H9 (cell line): Measurements from ENCODE around the gene SLC10A3. TPM values are rescaled to one million over a fixed set of nuclear protein-coding genes. Genes with fewer than 3 reads are reported as not detected.

ENCODE experiments used
- DNase-seq: peaks from one replicate; pipeline ENCODE4 v3.0.0-alpha.2; 2017
- H2AFZ ChIP-seq: one replicate; pipeline ENCODE4 v1.6.1; 2013; ENCODE audit warnings: mild to moderate bottlenecking, low read length, control low read depth, moderate library complexity
- H2AK5ac ChIP-seq: 2 replicates; pipeline ENCODE4 v1.6.1; 2013; ENCODE audit warnings: low read length, control low read depth, mixed read lengths; ENCODE audit not compliant: insufficient read length
- H2BK120ac ChIP-seq: one replicate; pipeline ENCODE4 v1.6.1; 2013; ENCODE audit warnings: low read depth, mild to moderate bottlenecking, low read length, control low read depth, inconsistent platforms; ENCODE audit not compliant: poor library complexity, severe bottlenecking
- H2BK12ac ChIP-seq: 2 replicates; pipeline ENCODE4 v1.6.1; 2013; ENCODE audit warnings: low read length, control low read depth, mixed read lengths, low read depth; ENCODE audit not compliant: insufficient read length
- H2BK15ac ChIP-seq: 2 replicates; pipeline ENCODE4 v1.6.1; 2013; ENCODE audit warnings: low read depth, low read length, control low read depth
- H2BK20ac ChIP-seq: one replicate; pipeline ENCODE4 v1.6.1; 2013; ENCODE audit warnings: low read depth, mild to moderate bottlenecking, low read length, control low read depth, inconsistent platforms; ENCODE audit not compliant: poor library complexity, severe bottlenecking
- H2BK5ac ChIP-seq: 2 replicates; pipeline ENCODE4 v1.6.1; 2013; ENCODE audit warnings: low read length, control low read depth, mixed read lengths; ENCODE audit not compliant: insufficient read length
- H3K14ac ChIP-seq: 2 replicates; pipeline ENCODE4 v1.6.1; 2013; ENCODE audit warnings: low read length, control low read depth; ENCODE audit not compliant: insufficient read depth
- H3K18ac ChIP-seq: 2 replicates; pipeline ENCODE4 v1.6.1; 2013; ENCODE audit warnings: low read depth, mild to moderate bottlenecking, mixed read lengths, low read length, control low read depth; ENCODE audit not compliant: insufficient read length
- H3K23ac ChIP-seq: 2 replicates; pipeline ENCODE4 v1.6.1; 2013; ENCODE audit warnings: low read length, control low read depth, mixed read lengths, low read depth; ENCODE audit not compliant: insufficient read length
- H3K23me2 ChIP-seq: 2 replicates; pipeline ENCODE4 v1.6.1; 2013; ENCODE audit warnings: low read depth, mild to moderate bottlenecking, mixed read lengths, low read length, control low read depth; ENCODE audit not compliant: insufficient read length, poor library complexity, severe bottlenecking
- H3K27ac ChIP-seq: 2 replicates; pipeline ENCODE4 v1.5.1; 2013; ENCODE audit warnings: low read length, control low read depth, mixed read lengths, low read depth; ENCODE audit not compliant: insufficient read length
- H3K27me3 ChIP-seq: 2 replicates; pipeline ENCODE4 v1.6.1; 2013; ENCODE audit warnings: low read length, control low read depth, inconsistent platforms; ENCODE audit not compliant: insufficient read depth
- H3K4ac ChIP-seq: 2 replicates; pipeline ENCODE4 v1.6.1; 2013; ENCODE audit warnings: low read depth, mild to moderate bottlenecking, control low read depth, inconsistent platforms, low read length, moderate library complexity
- H3K4me1 ChIP-seq: 2 replicates; pipeline ENCODE4 v1.6.1; 2013; ENCODE audit warnings: low read length, control low read depth, inconsistent platforms; ENCODE audit not compliant: insufficient read depth
- H3K4me2 ChIP-seq: 2 replicates; pipeline ENCODE4 v1.6.1; 2013; ENCODE audit warnings: low read length, control low read depth, mixed read lengths; ENCODE audit not compliant: insufficient read length, insufficient read depth
- H3K56ac ChIP-seq: 2 replicates; pipeline ENCODE4 v1.6.1; 2013; ENCODE audit warnings: low read depth, mild to moderate bottlenecking, mixed read lengths, low read length, control low read depth; ENCODE audit not compliant: insufficient read length
- H3K79me1 ChIP-seq: 2 replicates; pipeline ENCODE4 v1.6.1; 2013; ENCODE audit warnings: low read depth, mild to moderate bottlenecking, moderate library complexity, low read length, control low read depth, inconsistent platforms; ENCODE audit not compliant: insufficient read depth, poor library complexity, severe bottlenecking
- H3K79me2 ChIP-seq: 2 replicates; pipeline ENCODE4 v1.6.1; 2013; ENCODE audit warnings: low read length, control low read depth, inconsistent platforms; ENCODE audit not compliant: insufficient read depth
- H3K9ac ChIP-seq: 2 replicates; pipeline ENCODE4 v1.6.1; 2013; ENCODE audit warnings: low read length, control low read depth, mixed read lengths; ENCODE audit not compliant: insufficient read length; ENCODE audit errors: extremely low read depth
- H3K9me3 ChIP-seq: one replicate; pipeline ENCODE4 v1.6.1; 2013; ENCODE audit warnings: low read depth, low read length, inconsistent platforms; ENCODE audit not compliant: control insufficient read depth
- H3T11ph ChIP-seq: one replicate; pipeline ENCODE4 v1.6.1; 2013; ENCODE audit warnings: mild to moderate bottlenecking, low read length, control low read depth, inconsistent platforms
- H4K20me1 ChIP-seq: one replicate; pipeline ENCODE4 v1.6.1; 2013; ENCODE audit not compliant: control insufficient read depth, insufficient read length, insufficient read depth
- H4K5ac ChIP-seq: 2 replicates; pipeline ENCODE4 v1.6.1; 2013; ENCODE audit warnings: low read depth, mild to moderate bottlenecking, mixed read lengths, low read length, control low read depth; ENCODE audit not compliant: insufficient read length
- H4K8ac ChIP-seq: replicated peaks from 2 replicates; pipeline ENCODE4 v1.6.1; 2013; ENCODE audit warnings: low read length, control low read depth, mixed read lengths, low read depth; ENCODE audit not compliant: insufficient read length
- H4K91ac ChIP-seq: 2 replicates; pipeline ENCODE4 v1.6.1; 2013; ENCODE audit warnings: low read depth, mild to moderate bottlenecking, moderate library complexity, mixed read lengths, low read length, control low read depth; ENCODE audit not compliant: insufficient read length
- H3K27ac Mint-ChIP-seq, 3 experiments: 2 replicates in 2 of 3; 3 replicates in 1 of 3; pipeline ENCODE4 v1.8.0; 2020 to 2021; ENCODE audit warnings: mixed read lengths in 3 of 3, mild to moderate bottlenecking in 1 of 3, moderate library complexity in 1 of 3
- H3K27me3 Mint-ChIP-seq: 2 replicates; pipeline ENCODE4 v1.8.0; 2021; ENCODE audit warnings: low read depth, mild to moderate bottlenecking, moderate library complexity, mixed read lengths
- H3K36me3 Mint-ChIP-seq, 3 experiments: 2 replicates in 2 of 3; 3 replicates in 1 of 3; pipeline ENCODE4 v1.8.0; 2020 to 2021; ENCODE audit warnings: low read depth in 3 of 3, mixed read lengths in 3 of 3; ENCODE audit not compliant: insufficient read depth in 1 of 3
- H3K4me1 Mint-ChIP-seq, 2 experiments: 2 replicates each; pipeline ENCODE4 v1.8.0; 2020; ENCODE audit warnings: mixed read lengths in 2 of 2
- H3K4me3 Mint-ChIP-seq, 2 experiments: 2 replicates in 1 of 2; 3 replicates in 1 of 2; pipeline ENCODE4 v1.8.0; 2020 to 2021; ENCODE audit warnings: mild to moderate bottlenecking in 2 of 2, mixed read lengths in 2 of 2, moderate library complexity in 1 of 2
- H3K9me3 Mint-ChIP-seq, 2 experiments: 2 replicates in 1 of 2; 3 replicates in 1 of 2; pipeline ENCODE4 v1.8.0; 2020; ENCODE audit warnings: mild to moderate bottlenecking in 2 of 2, mixed read lengths in 2 of 2, moderate library complexity in 1 of 2
- WGBS: extraction: QIAGEN DNeasy Blood & Tissue Kit; methylation state at CpG from one replicate; pipeline ENCODE4 v1.1.7; 2013; ENCODE audit warnings: missing lambda C conversion rate, low lambda C conversion rate, mixed read lengths; ENCODE audit not compliant: insufficient read length; ENCODE audit errors: extremely low coverage; 5-methylcytosine and 5-hydroxymethylcytosine counted together
- total RNA-seq: library from RNA; stranded (reverse); gene quantifications from 2 replicates; pipeline ENCODE4 v1.2.1, GENCODE V29; 2021
- TF ChIP-seq, protein P1 (sequence below): fragments of 200-600 bp; sonication (generic); conservative IDR thresholded peaks from 3 replicates; pipeline ENCODE4 v1.8.0; 2021; ENCODE audit warnings: antibody characterized with exemption, mild to moderate bottlenecking

The SLC10A3 gene
- total RNA-seq, 1 experiment from 2014 or later: 8.8 TPM

- no CpG with 5 or more reads among the region's 16 CpGs for WGBS
- Histone ChIP-seq H3K14ac (no peak overlapping the region), H2AK5ac (no peak overlapping the region), H4K5ac (no peak overlapping the region), H3K56ac (no peak overlapping the region), H3K23me2 (peaks cover 15% of the 10 kb centered on the region), H3K4me1 (no peaks in the 10 kb centered on the region), H3K27me3 (no peaks in the 10 kb centered on the region), H3K27ac (no peak overlapping the region), H3K4me2 (no peak overlapping the region), H4K20me1 (no peaks in the 10 kb centered on the region), H3T11ph (no peak overlapping the region), H2BK20ac (no peak overlapping the region), H3K79me1 (no peaks in the 10 kb centered on the region), H4K91ac (no peak overlapping the region), H3K9ac (no peak overlapping the region), H2AFZ (no peak overlapping the region), H3K4ac (no peak overlapping the region), H3K9me3 (peaks cover 24% of the 10 kb centered on the region), H3K18ac (no peak overlapping the region), H2BK120ac (no peak overlapping the region), H2BK15ac (no peak overlapping the region), H2BK12ac (no peak overlapping the region), H2BK5ac (no peak overlapping the region), H3K23ac (no peak overlapping the region), H4K8ac (no peak overlapping the region), H3K79me2 (no peaks in the 10 kb centered on the region)
- Mint-ChIP-seq H3K4me1 (peaks cover 11 to 14% of the 10 kb centered on the region in 2 experiments), H3K9me3 (peaks cover 58 to 66% of the 10 kb centered on the region in 2 experiments), H3K27me3 (peaks cover 3% of the 10 kb centered on the region; the same call in 1 of the 2 replicates), H3K27ac (no peak overlapping the region), H3K4me3 (no peak overlapping the region), H3K36me3 (peaks cover 21 to 30% (median 22%) of the 10 kb centered on the region in 3 experiments)
- DNase-seq: no peak
- TF ChIP-seq, protein P1, sequence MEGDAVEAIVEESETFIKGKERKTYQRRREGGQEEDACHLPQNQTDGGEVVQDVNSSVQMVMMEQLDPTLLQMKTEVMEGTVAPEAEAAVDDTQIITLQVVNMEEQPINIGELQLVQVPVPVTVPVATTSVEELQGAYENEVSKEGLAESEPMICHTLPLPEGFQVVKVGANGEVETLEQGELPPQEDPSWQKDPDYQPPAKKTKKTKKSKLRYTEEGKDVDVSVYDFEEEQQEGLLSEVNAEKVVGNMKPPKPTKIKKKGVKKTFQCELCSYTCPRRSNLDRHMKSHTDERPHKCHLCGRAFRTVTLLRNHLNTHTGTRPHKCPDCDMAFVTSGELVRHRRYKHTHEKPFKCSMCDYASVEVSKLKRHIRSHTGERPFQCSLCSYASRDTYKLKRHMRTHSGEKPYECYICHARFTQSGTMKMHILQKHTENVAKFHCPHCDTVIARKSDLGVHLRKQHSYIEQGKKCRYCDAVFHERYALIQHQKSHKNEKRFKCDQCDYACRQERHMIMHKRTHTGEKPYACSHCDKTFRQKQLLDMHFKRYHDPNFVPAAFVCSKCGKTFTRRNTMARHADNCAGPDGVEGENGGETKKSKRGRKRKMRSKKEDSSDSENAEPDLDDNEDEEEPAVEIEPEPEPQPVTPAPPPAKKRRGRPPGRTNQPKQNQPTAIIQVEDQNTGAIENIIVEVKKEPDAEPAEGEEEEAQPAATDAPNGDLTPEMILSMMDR: no peak
Measured at GRCh38 chrX:154512879-154513553, 22.6 kb upstream of the SLC10A3 start.
